ENCODE measurements around the gene THAP9. TPM values are rescaled to one million over a fixed set of nuclear protein-coding genes. Genes with fewer than 3 reads are reported as not detected.
A peak's percentile ranks its signal among the peaks of the same experiment; 100 is the strongest.

THAP9 gene
- total and polyA plus RNA-seq, 7 donors, result 0.60 to 7.5 (median 3.9) TPM

DNA sequence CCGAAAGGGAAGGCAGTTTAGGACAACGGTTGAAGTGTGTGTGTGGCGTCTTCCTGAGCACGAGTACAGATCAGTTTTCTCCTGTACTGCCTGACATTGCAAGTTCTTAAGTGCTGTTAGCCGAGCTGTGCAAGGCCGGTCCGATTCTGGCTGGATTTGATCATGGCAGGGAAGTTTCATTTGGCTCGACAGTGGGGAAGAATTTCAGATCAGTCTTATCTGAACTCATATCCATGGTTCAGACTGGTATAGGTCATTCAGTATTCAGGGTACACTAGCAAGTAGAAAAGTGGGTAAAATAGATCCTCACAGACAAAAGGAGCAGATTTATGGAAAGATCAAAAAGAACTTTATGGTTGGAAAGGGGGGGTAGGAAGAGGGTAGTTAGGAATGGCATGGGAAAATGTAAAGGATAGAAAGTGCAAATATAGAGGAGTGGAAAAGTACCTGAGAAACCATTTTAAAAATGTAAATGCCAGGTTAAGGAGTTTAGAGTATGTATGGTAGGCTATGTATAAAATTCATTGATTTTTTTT, 716 bp downstream of the THAP9 start:
- H3K9me3 ChIP-seq, result no peaks in the 10 kb centered on the region
- no peak for DNase-seq
- intact Hi-C loops (cut with DNase I), result loop anchor here (2.0 to 10.0 kb wide), 4 partner anchors 112 to 438 kb away; partner anchors contain the start of genes COPS4 and COQ2
- H3K36me3 ChIP-seq, result peaks cover 0 to 13% (median 0%) of the 10 kb centered on the region in 4 donors
- H3K4me1 ChIP-seq, result peaks cover 0 to 37% (median 34%) of the 10 kb centered on the region in 4 donors
- H3K27ac ChIP-seq, result peak overlapping the region; percentile 94 to 98 (median 98)
- TF ChIP-seq POLR2A (IDR thresholded peaks at IDR 0.05) (no peak), EP300 (IDR thresholded peaks at IDR 0.05) (no peak), POLR2AphosphoS5 (IDR thresholded peaks at IDR 0.05) (no peak)
- TF ChIP-seq, protein P1, sequence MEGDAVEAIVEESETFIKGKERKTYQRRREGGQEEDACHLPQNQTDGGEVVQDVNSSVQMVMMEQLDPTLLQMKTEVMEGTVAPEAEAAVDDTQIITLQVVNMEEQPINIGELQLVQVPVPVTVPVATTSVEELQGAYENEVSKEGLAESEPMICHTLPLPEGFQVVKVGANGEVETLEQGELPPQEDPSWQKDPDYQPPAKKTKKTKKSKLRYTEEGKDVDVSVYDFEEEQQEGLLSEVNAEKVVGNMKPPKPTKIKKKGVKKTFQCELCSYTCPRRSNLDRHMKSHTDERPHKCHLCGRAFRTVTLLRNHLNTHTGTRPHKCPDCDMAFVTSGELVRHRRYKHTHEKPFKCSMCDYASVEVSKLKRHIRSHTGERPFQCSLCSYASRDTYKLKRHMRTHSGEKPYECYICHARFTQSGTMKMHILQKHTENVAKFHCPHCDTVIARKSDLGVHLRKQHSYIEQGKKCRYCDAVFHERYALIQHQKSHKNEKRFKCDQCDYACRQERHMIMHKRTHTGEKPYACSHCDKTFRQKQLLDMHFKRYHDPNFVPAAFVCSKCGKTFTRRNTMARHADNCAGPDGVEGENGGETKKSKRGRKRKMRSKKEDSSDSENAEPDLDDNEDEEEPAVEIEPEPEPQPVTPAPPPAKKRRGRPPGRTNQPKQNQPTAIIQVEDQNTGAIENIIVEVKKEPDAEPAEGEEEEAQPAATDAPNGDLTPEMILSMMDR (IDR thresholded peaks at IDR 0.05), result no peak
- H3K4me3 ChIP-seq, result peak overlapping the region; percentile 54 to 82 (median 74)
- H3K27me3 ChIP-seq, result no peaks in the 10 kb centered on the region
- whole genome bisulfite sequencing, 2 donors, result 0 to 1% methylated on average over 8 of the region's 8 CpGs

DNA sequence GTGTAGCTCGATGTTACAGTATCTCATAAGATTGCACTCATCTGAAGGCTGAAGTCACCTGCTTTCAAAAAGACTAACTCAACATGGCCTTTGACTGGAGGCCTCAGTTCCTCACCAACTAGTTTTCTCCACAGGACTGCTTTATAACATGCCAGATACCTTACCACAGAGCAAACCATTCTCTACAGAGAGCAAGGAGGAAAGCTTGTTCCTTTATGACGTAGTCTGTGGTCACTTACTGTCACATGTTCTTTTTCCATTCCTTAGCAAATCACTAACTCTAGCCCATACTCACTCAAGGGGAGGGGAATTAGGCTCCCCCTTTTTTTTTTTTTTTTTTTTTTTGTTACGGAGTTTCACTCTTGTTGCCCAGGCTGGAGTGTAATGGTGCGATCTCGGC, 3.2 kb downstream of the THAP9 start:
- Histone ChIP-seq H3K4me3 (no peak overlapping the region), H3K27me3 (no peaks in the 10 kb centered on the region), H3K9me3 (no peaks in the 10 kb centered on the region), H3K36me3 (peaks cover 0 to 30% (median 0%) of the 10 kb centered on the region in 4 donors), H3K4me1 (peaks cover 0 to 20% (median 19%) of the 10 kb centered on the region in 4 donors), H3K27ac (no peak overlapping the region)
- DNase-seq, result no peak
- 94 to 96% methylated on average over 5 of the region's 5 CpGs for WGBS, 2 donors
- TF ChIP-seq POLR2AphosphoS5 (IDR thresholded peaks at IDR 0.05) (no peak), EP300 (IDR thresholded peaks at IDR 0.05) (no peak), POLR2A (IDR thresholded peaks at IDR 0.05) (no peak)
- TF ChIP-seq, protein P1 (IDR thresholded peaks at IDR 0.05), result no peak
- intact Hi-C loops (cut with DNase I), result loop anchor here (5.0 to 10.0 kb wide), 2 partner anchors 134 to 381 kb away; partner anchors contain the start of genes COPS4 and COQ2

DNA sequence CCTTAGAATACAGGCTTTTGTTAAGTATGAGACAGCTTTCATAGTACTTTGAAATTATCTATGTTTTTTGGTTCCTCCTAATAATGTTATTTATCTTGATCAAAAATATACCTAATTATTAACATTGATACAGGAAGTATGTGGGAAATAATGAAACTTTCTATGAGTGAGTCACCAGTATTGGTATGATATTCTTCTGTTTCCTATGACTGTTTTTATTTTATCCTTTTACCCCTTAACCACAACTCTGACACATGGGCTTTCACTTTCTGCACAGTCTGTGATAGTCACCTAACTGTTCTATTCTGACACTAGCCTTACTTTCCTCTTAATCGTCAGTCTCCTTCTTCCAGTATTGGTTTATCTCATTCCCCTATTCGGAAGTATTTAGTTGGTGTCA, 4.7 kb downstream of the THAP9 start:
- Histone ChIP-seq H3K36me3 (peaks cover 0 to 30% (median 0%) of the 10 kb centered on the region in 4 donors), H3K4me1 (peaks cover 0 to 11% (median 7%) of the 10 kb centered on the region in 4 donors), H3K27me3 (no peaks in the 10 kb centered on the region), H3K9me3 (no peaks in the 10 kb centered on the region), H3K4me3 (no peak overlapping the region), H3K27ac (no peak overlapping the region)
- TF ChIP-seq EP300 (IDR thresholded peaks at IDR 0.05) (no peak), POLR2A (IDR thresholded peaks at IDR 0.05) (no peak), POLR2AphosphoS5 (IDR thresholded peaks at IDR 0.05) (no peak)
- WGBS, 2 donors, result 68 to 85% methylated on average over 2 of the region's 2 CpGs
- intact Hi-C loops (cut with DNase I), result loop anchor here (10.0 kb wide), 1 partner anchor 380 kb away; the partner anchor contains the start of gene COQ2
- DNase-seq, result no peak

DNA sequence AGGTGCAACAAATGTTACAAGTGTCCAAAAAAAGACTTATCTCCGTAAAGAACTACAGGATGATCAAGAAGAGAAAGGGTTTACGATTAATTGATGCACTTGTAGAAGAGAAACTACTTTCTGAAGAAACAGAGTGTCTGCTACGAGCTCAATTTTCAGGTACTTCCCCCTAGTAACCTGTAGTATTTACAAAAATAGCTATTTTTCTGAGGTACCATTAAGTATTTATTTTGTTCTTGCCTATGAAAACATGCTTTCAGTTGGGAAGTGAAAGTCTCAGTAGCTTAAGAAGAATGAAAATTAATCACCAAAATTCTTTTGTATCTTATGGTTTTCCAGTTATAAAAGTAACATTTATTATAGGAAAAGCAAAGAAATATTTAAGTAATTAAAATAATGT, 5.9 kb downstream of the THAP9 start:
- Histone ChIP-seq H3K4me1 (peaks cover 0 to 9% (median 7%) of the 10 kb centered on the region in 4 donors), H3K36me3 (peaks cover 0 to 30% (median 0%) of the 10 kb centered on the region in 4 donors), H3K9me3 (no peaks in the 10 kb centered on the region), H3K27ac (no peak overlapping the region), H3K4me3 (no peak overlapping the region), H3K27me3 (no peaks in the 10 kb centered on the region)
- intact Hi-C loops (cut with DNase I), result loop anchor here (10.0 kb wide), 1 partner anchor 378 kb away; the partner anchor contains the start of gene COQ2
- DNase-seq, result no peak
- TF ChIP-seq POLR2A (IDR thresholded peaks at IDR 0.05) (no peak), POLR2AphosphoS5 (IDR thresholded peaks at IDR 0.05) (no peak), EP300 (IDR thresholded peaks at IDR 0.05) (no peak)
- TF ChIP-seq, protein P1 (IDR thresholded peaks at IDR 0.05), result no peak
- WGBS, 2 donors, result 93 to 94% methylated on average over 3 of the region's 3 CpGs

DNA sequence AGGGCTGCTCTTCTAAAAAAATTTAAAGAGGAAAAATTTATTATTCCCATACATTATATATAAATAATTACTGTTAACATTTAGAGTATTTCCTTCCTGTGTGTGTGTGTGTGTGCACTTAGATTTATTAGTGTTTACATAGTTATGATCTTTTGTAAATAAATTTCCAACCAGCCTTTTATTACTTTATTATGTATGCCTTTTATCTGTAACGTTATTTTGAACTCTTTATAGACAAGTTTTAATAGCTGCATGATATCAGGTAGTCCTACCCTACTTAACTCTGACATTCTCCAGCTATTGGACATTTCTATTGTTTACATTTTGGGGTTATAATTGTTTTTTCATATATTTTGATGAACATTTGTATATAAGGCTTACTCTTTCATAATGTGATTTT, 8.8 kb downstream of the THAP9 start:
- peaks cover 0 to 30% (median 0%) of the 10 kb centered on the region in 4 donors for H3K36me3 ChIP-seq

More for the DNA sequence above, 8.8 kb downstream of the THAP9 start:
- DNase-seq, result no peak
- WGBS, 2 donors, result 17 to 50% methylated on average over 1 of the region's 1 CpG
- TF ChIP-seq POLR2A (IDR thresholded peaks at IDR 0.05) (no peak), EP300 (IDR thresholded peaks at IDR 0.05) (no peak), POLR2AphosphoS5 (IDR thresholded peaks at IDR 0.05) (no peak)
- TF ChIP-seq, protein P1 (IDR thresholded peaks at IDR 0.05), result no peak
- Histone ChIP-seq H3K27me3 (no peaks in the 10 kb centered on the region), H3K4me3 (no peak overlapping the region), H3K27ac (no peak overlapping the region), H3K9me3 (no peaks in the 10 kb centered on the region), H3K4me1 (no peaks in the 10 kb centered on the region)
- intact Hi-C loops (cut with DNase I), result loop anchor here (10.0 kb wide), 1 partner anchor 375 kb away; the partner anchor contains the start of gene COQ2

All from sigmoid colon (tissue), 7 donors.